GM19397 (cell line): Measurements from ENCODE around the gene KRTAP10-9.
"Not testable (repeated sequence)": the region's sequence is repeated elsewhere in the genome, so short reads cannot be mapped to it uniquely, and the experiment has no call there.

ENCODE experiments used
- ATAC-seq: cut with Tn5 transposase; IDR thresholded peaks from one replicate; pipeline ENCODE4 v1.9.1; 2021; ENCODE audit warnings: mild to moderate bottlenecking, moderate library complexity; ENCODE audit not compliant: unreplicated experiment

Gene KRTAP10-9

GRCh38 chr21:44626673-44627143 lies at the start of gene KRTAP10-9:
Gene KRTAP10-9 (plus strand): TSS chr21:44627093. CDS start chr21:44627172, 79 bp downstream.
- no peak for ATAC-seq

DNA sequence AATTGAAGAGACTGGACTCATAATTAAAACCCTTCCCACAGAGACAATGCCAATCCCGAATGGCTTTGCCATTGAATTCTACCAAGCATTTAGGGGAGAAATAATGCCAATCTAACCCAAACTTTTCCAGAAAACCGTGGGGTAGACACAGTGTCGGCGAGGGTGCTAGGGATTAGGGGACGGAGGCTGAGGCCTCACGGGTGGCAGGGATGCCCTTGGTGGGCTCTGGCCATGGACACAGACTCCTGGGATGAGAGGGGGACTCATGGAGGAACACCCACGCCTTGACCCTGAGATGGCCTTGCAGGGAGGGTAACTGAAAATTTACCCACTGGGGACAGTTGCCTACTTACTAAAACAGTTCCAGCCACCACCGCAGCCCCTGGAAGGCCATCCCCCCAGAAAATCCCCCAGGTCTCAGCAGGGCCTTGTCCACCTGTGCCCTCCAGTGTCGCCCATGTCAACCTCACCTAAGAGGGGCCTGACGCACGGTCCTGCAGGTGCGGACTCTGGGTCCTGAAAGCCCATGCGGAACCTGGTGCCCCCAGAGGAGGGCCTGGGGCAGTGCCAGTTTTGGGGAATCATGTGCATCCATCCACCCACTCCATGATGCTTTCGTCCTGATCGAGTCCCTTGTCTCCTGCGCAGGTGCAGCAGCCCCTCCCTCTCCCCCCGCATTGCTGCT lies 48.4 kb upstream of the KRTAP10-9 start:
- no peak for ATAC-seq

DNA sequence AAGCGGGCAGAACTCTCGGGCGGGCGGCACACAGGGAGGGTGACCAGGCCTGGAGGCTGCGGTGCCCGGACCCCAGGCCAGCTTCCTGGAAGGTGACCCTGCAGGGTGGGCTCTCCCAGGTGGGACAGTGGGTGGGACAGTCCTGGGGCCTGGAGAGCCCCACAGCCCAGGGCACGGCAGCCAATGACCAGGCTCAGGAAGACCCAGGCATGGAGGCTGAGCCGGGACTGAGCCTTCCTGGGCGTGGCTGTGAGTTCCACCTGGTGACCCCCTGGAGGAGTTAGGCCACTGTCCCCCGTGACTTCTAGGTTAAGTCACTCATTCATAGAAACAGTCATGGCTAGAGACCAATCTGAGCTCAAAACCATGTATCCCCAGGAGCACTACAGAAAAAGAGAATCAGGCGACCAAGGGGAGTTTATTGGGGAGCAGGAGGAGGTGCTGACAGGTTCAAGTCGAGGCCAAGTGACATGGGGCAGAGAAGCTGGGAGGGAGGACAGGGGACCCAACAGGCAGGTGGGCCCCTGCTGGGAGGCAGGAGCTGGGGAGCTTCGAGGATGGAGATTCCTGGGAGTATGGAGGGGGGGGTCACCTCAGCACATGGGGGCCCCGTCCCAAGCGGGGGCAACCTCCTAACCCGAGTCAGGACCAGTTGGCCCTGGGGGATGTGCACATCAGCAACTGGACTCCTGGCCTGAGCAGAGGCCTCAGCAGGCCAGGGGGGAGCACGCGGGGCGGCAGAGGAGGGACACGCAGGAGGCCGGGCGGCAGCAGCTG lies 47.6 kb upstream of the KRTAP10-9 start:
- ATAC-seq = no peak

- no peak for ATAC-seq
Observed at GRCh38 chr21:44579833-44580144, 47.1 kb upstream of the KRTAP10-9 start.

DNA sequence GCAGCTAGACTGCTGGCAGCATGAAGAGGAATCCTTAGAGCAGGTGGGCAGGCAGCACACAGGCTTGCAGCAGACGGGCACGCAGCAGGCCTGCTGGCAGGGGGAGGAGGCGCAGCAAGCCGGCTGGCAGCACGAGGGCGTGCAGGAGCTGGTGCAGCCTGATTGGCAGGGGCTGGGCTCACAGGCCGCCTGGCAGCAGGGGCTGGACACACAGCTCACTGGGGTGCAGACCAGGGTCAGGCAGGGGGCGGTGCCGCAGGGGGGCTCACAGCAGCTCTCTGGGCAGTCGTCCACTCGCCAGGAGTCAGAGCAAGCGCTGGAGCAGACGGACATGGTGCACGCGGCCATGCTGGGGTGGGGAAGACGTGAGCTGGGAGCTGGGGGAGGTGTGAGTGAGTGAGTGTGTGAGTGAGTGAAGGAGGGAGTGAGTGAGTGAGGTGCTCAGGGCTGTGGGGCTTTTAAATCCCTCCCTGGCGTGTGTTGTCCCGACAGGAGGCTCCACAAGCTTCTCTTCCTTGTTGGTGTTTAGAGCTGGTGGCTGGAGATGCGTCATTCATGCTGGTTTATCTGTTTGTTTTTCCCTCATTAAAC lies 46.6 kb upstream of the KRTAP10-9 start, which contains the start of gene KRTAP10-5:
TSS of gene KRTAP10-5 (minus strand) at position 374 of the 591 bp plus-strand sequence. CDS start at position 348, 26 bp downstream.
- not testable (repeated sequence) for ATAC-seq

GRCh38 chr21:44581158-44581557 lies 45.7 kb upstream of the KRTAP10-9 start:
- no peak for ATAC-seq

DNA sequence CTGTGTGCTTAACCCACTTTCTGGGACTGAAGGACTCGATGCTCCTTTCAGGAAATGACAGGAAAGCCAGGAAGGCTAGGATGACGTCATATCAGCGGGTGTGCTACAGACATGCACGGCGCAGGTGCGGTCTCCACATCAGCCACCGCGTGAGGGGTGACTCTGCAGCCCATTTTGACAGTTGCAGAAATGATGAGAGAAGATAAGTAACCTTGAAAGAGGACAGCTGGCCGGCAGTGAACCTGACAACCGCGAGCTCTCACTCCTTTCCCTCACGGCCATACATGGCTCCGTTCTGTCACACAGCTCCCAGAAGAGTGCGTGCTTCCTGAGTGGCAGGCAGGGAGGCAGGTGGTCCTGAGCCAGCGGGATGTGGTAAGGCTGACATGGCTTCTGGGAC lies 44.8 kb upstream of the KRTAP10-9 start:
- ATAC-seq = no peak

- no peak for ATAC-seq
Observed at GRCh38 chr21:44583089-44583799, 43.6 kb upstream of the KRTAP10-9 start.

DNA sequence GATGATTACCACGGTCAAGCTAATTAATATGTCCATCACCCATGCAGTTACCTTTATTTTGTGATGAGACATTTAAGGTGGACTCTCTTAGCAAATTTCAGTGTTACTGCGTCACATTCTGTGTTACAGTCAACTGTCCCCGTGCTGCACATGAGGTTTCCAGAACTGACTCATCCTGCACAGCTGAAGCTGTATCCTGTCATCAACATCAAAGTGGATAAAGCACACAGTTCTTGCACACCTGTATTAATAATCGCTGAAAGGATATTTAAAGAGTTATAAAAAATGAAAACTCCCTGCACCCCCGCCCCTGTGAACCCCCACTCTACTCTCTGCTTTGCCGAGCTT lies 43.1 kb upstream of the KRTAP10-9 start:
- ATAC-seq = no peak

DNA sequence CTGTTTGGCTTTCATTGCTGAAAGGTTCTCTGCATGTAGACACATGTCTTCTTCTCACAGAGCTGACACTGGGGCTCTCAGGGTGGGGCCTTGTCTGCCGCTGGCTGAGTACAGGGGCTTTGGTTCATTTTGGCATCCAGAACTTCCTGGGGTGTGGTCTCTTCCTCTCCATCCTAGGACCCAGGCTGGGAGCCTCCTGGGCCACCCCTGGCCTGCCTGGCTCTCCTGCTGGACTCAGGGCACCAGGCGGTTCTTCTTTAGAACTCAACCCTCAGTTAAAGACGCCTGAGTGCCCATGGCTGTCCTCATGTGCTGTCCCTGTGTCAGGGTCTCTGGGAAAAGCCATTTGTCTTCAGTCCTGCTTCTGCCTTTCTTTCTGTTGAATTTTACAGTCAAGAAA lies 41.0 kb upstream of the KRTAP10-9 start:
- no peak for ATAC-seq

DNA sequence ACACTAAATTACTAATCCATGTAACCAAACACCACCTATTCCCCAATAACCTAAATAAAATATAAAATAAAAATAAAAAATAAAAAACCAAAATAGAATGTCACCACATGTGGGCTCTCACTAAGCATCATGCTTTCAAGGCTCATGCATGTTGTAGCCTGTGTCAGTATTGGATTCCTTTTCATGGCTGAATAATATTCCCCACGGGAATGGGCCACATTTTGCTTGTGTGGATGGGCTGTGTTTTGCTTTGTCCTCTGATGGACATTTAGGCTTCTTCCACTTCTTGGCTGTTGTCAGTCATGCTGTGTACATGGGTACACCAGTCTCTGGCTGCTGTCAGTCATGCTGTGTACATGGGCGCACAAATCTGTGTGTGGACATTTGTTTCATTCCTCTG lies 37.8 kb upstream of the KRTAP10-9 start:
- ATAC-seq = no peak

GRCh38 chr21:44589586-44590305 lies 37.1 kb upstream of the KRTAP10-9 start:
- ATAC-seq = no peak

- no peak for ATAC-seq
Observed at GRCh38 chr21:44590311-44590721, 36.6 kb upstream of the KRTAP10-9 start.

DNA sequence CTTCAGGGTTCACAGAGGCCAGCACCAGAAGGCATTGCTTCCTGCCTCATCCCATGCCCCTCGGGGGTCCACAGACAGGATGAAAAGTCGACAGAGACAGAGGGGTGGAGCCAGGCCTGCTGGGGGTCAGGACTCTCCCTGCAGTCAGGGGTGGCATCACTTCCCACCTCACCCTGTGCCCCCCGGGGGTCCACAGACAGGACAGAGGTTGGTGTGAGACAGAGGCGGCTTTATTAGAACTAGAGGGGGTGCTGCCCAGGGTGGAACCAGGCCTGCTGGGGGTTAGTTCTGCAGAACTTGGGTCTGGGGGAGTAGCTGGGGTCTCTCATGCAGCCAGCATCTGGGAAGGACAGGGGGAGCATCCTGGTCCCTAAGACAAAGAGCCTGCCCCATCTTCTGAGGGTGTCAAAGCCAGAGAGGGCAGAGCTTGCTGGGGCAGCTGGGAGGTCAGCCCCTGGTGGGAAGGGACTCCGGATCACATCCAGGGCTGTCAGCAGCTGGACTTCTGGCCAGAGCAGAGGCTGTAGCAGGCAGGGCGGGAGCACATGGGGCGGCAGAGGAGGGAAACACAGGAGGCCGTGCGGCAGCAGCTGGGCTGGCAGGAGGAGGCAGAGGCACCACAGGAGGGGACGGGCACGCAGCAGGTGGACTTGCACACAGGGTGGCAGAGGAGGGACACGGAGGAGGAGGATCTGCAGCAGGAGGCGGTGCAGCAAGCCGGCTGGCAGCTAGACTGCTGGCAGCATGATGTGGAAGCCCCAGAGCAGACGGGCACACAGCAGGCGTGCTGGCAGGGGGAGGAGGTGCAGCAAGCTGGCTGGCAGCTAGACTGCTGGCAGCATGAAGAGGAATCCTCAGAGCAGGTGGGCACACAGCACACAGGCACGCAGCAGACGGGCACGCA lies 35.7 kb upstream of the KRTAP10-9 start:
- ATAC-seq = not testable (repeated sequence)

DNA sequence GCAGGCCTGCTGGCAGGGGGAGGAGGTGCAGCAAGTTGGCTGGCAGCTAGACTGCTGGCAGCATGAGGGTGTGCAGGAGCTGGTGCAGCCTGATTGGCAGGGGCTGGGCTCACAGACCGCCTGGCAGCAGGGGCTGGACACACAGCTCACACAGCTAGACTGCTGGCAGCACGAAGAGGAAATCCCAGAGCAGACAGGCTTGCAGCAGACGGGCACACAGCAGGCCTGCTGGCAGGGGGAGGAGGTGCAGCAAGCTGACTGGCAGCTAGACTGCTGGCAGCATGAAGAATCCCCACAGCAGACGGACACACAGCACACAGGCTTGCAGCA lies 35.1 kb upstream of the KRTAP10-9 start:
- not testable (repeated sequence) for ATAC-seq

DNA sequence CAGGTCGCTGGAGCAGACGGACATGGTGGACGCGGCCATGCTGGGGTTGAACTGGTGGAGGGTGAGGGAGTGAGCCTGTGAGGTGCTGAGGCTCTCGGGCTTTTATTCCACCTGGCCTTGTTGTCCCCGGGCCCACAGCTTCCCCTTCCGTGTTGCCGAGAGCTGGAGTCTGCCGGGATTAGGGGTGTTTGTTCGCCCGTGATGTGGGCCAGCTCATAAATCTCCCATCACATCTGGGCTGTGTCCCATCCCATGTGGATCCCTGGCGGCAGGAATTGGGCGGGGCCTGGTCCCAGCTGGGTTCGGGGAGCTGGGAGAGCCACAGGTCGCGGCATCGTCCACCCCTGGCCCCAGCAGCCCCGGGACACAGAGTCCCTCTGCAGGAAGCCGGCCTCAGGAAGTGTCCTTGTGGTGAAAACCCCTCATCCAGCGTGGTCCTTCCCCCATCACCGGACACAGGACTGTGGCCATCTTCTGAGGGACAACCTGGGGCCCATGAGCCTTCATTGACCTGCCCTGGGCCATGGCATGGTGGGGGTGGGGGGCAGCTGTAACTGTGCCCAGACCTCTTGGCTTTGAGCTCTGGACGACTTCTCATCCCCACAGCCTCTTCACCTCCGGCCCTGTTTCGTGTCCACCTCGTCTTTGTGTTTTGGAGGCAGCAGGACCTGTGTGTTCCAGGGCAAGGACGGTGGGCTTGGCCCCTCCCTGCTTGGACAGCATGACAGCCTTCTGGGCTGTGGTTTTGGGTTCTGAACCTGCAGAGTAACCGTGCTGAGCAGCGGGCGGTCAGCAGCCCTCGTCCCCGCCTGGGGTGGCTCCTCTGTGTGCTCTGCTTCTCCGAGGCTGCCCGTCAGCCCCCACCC lies 34.2 kb upstream of the KRTAP10-9 start, which contains the start of gene KRTAP10-6:
TSS of gene KRTAP10-6 (minus strand) at position 60 of the 866 bp plus-strand sequence. CDS start at position 39, 21 bp downstream.
- ATAC-seq = no peak

DNA sequence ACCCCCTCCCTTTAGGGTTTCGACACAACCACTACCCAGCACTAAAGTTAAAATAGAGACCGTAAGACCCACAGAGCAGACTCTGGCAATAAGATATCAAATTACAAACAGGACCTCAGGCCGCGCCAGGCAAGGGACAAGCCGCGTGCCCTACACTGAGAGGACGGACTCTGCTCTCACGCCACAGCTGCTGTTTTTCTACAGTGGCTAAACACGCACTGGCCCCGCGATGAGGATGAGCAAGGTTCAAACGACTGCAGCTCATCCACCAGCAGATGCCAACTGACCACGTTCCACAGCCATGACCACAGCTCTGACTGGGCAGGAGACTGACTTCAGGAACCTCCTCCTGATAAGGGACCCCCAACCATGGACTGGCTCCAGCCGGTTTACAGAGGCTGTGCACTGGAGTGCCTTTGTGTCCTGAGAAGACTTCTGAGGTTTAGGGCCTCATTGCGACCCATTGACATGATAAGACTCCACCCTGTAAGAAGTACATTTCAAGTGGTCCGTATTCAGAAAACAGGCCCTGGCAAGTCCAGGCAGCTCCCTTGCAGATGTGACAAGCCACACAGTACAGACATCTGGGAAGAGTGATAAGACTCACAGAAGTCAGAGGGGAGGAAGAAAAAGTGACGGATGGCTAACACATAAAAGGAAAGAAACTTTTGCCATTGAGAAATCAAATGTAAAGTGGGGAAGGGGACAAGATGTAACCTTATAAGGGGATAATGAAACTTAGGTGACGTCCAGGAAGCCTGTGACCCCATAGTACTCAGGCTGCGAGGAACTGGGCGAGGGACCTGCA lies 33.1 kb upstream of the KRTAP10-9 start:
- ATAC-seq = no peak

GRCh38 chr21:44594406-44594916 lies 32.4 kb upstream of the KRTAP10-9 start:
- ATAC-seq = no peak
